ENCODE data around the gene SAP30BP.
A peak's percentile ranks its signal among the peaks of the same experiment; 100 is the strongest.

The SAP30BP gene

DNA sequence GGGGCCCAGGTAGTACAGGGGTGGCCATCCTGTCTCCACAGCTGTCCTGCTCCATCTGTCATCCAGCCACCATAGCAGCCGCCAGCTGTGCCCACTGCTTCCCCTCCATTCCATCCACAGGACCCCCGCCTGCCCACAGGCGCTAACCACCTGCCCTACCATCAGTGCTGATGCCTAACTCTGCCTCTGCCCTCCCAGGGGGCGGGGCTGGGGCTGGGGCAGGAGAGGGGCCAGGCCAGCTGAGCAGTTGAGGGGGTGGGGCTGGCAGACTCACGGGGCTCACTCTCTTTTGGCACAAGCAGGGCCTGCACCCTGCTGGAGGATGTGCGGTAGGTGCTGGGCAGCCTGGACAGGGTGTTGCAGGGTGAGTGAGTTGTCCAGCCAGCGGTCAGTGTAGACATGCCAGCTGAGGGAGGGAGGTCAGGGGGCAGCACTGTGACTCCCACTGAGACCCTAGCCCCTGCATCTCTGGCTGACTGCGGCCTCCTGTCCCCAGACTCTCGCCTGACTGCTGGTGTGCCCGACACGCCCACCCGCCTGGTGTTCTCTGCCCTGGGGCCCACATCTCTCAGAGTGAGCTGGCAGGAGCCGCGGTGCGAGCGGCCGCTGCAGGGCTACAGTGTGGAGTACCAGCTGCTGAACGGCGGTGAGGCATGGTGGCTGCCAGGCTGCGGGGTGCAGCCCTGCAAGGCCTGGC lies 88.2 kb downstream of the SAP30BP start:
- H3K4me2 ChIP-seq (ENCODE audit: insufficient read depth, low read length): no peak overlapping the region
- H3K79me2 ChIP-seq (ENCODE audit: insufficient read depth, low read length): no peaks in the 10 kb centered on the region
- peak; percentile 35 for DNase-seq
- no peak overlapping the region for H3K4me3 ChIP-seq (ENCODE audit: low read depth in 1 of 2, low read length in 2 of 2)
- no peak overlapping the region for H3K27ac ChIP-seq (ENCODE audit: low read length)
- no peaks in the 10 kb centered on the region for H3K9me3 ChIP-seq (ENCODE audit: insufficient read depth, low read length, severe bottlenecking)
- peaks cover 11% of the 10 kb centered on the region for H3K36me3 ChIP-seq (ENCODE audit: insufficient read depth, low read length)
- H3K9ac ChIP-seq (ENCODE audit: low read depth, low read length): no peak overlapping the region
- H3K4me1 ChIP-seq (ENCODE audit: insufficient read depth, low read length): peaks cover 20% of the 10 kb centered on the region
- no peaks in the 10 kb centered on the region for H3K27me3 ChIP-seq (ENCODE audit: insufficient read depth, low read length, poor library complexity)
- no peak for ATAC-seq (ENCODE audit: insufficient read depth, low read depth)
- no peak overlapping the region for H2AFZ ChIP-seq (ENCODE audit: low read depth, low read length)
- TF ChIP-seq EZH2 (IDR thresholded peaks at IDR 0.05; ENCODE audit: borderline replicate concordance, low read depth, low read length, severe bottlenecking) (no peak), CTCF (IDR thresholded peaks at IDR 0.05; ENCODE audit: borderline replicate concordance, extremely low read depth, low read length, poor library complexity, severe bottlenecking) (no peak)
- no peaks in the 10 kb centered on the region for H4K20me1 ChIP-seq (ENCODE audit: insufficient read depth, low read length)

GRCh38 chr17:75755990-75756389 lies 88.9 kb downstream of the SAP30BP start:
- no peak overlapping the region for H2AFZ ChIP-seq (ENCODE audit: low read depth, low read length)
- no peaks in the 10 kb centered on the region for H4K20me1 ChIP-seq (ENCODE audit: insufficient read depth, low read length)
- no peak overlapping the region for H3K27ac ChIP-seq (ENCODE audit: low read length)
- ATAC-seq (ENCODE audit: insufficient read depth, low read depth) (no peak), DNase-seq (no peak)
- peaks cover 11% of the 10 kb centered on the region for H3K36me3 ChIP-seq (ENCODE audit: insufficient read depth, low read length)
- no peak overlapping the region for H3K4me3 ChIP-seq (ENCODE audit: low read depth in 1 of 2, low read length in 2 of 2)
- no peak overlapping the region for H3K9ac ChIP-seq (ENCODE audit: low read depth, low read length)
- H3K4me2 ChIP-seq (ENCODE audit: insufficient read depth, low read length): no peak overlapping the region
- no peaks in the 10 kb centered on the region for H3K27me3 ChIP-seq (ENCODE audit: insufficient read depth, low read length, poor library complexity)
- no peaks in the 10 kb centered on the region for H3K9me3 ChIP-seq (ENCODE audit: insufficient read depth, low read length, severe bottlenecking)
- no peak for TF ChIP-seq EZH2 (IDR thresholded peaks at IDR 0.05; ENCODE audit: borderline replicate concordance, low read depth, low read length, severe bottlenecking)
- no peak for TF ChIP-seq CTCF (IDR thresholded peaks at IDR 0.05; ENCODE audit: borderline replicate concordance, extremely low read depth, low read length, poor library complexity, severe bottlenecking)
- peaks cover 20% of the 10 kb centered on the region for H3K4me1 ChIP-seq (ENCODE audit: insufficient read depth, low read length)
- H3K79me2 ChIP-seq (ENCODE audit: insufficient read depth, low read length): no peaks in the 10 kb centered on the region

- TF ChIP-seq EZH2 (IDR thresholded peaks at IDR 0.05; ENCODE audit: borderline replicate concordance, low read depth, low read length, severe bottlenecking): no peak
- TF ChIP-seq CTCF (IDR thresholded peaks at IDR 0.05; ENCODE audit: borderline replicate concordance, extremely low read depth, low read length, poor library complexity, severe bottlenecking): no peak
- Histone ChIP-seq H3K9me3 (ENCODE audit: insufficient read depth, low read length, severe bottlenecking) (no peaks in the 10 kb centered on the region), H3K36me3 (ENCODE audit: insufficient read depth, low read length) (peaks cover 11% of the 10 kb centered on the region), H3K4me1 (ENCODE audit: insufficient read depth, low read length) (peaks cover 20% of the 10 kb centered on the region), H3K4me3 (ENCODE audit: low read depth in 1 of 2, low read length in 2 of 2) (no peak overlapping the region), H3K4me2 (ENCODE audit: insufficient read depth, low read length) (no peak overlapping the region), H3K27me3 (ENCODE audit: insufficient read depth, low read length, poor library complexity) (no peaks in the 10 kb centered on the region), H3K27ac (ENCODE audit: low read length) (no peak overlapping the region), H4K20me1 (ENCODE audit: insufficient read depth, low read length) (no peaks in the 10 kb centered on the region), H3K9ac (ENCODE audit: low read depth, low read length) (no peak overlapping the region), H3K79me2 (ENCODE audit: insufficient read depth, low read length) (no peaks in the 10 kb centered on the region), H2AFZ (ENCODE audit: low read depth, low read length) (no peak overlapping the region)
- ATAC-seq (ENCODE audit: insufficient read depth, low read depth): no peak
- no peak for DNase-seq
These were observed 89.4 kb downstream of the SAP30BP start for GRCh38 chr17:75756451-75757085.
